ENCODE data around the gene SMOC2. TPM values are rescaled to one million over a fixed set of nuclear protein-coding genes. Genes with fewer than 3 reads are reported as not detected.

SMOC2 gene
- total RNA-seq, 1 experiment from 2014 or later: 0.42 TPM

- no TSS peak for BruUV-seq (replicated peaks)
Observed at GRCh38 chr6:168684906-168685305, 243.9 kb downstream of the SMOC2 start.

More at GRCh38 chr6:168684906-168685305, 243.9 kb downstream of the SMOC2 start:
- ChIA-PET CTCF (no interaction called here), RAD21 (ENCODE audit: low non-redundant PET in 1 of 2, low total read pairs in 2 of 2, uncharacterized antibody in 2 of 2, unreplicated experiment in 2 of 2) (no interaction called here), POLR2A (no interaction called here)
- H3K9me3 ChIP-seq (ENCODE audit: control insufficient read depth in 1 of 2, insufficient read depth in 1 of 2, low read depth in 1 of 2, low read length in 2 of 2): no peaks in the 10 kb centered on the region
- H3K27ac ChIP-seq (ENCODE audit: low read depth, low read length): no peak overlapping the region
- no peaks in the 10 kb centered on the region for H4K20me1 ChIP-seq (ENCODE audit: insufficient read depth)
- TF ChIP-seq YY1 (IDR thresholded peaks at IDR 0.05; ENCODE audit: extremely low read depth, insufficient replicate concordance, low read depth, low read length) (no peak), POLR2AphosphoS5 (IDR thresholded peaks at IDR 0.05; ENCODE audit: low read depth, low read length) (no peak), TCF7L2 (IDR thresholded peaks at IDR 0.05; ENCODE audit: borderline replicate concordance, extremely low read depth, insufficient read depth, insufficient read length) (no peak), RAD21 (IDR thresholded peaks at IDR 0.05; ENCODE audit: low read depth) (no peak), ZBTB33 (IDR thresholded peaks at IDR 0.05; ENCODE audit: extremely low read depth, insufficient replicate concordance, low read length) (no peak), CEBPB (IDR thresholded peaks at IDR 0.05; ENCODE audit: low read depth) (no peak), ZFX (IDR thresholded peaks at IDR 0.05) (no peak), SIN3A (IDR thresholded peaks at IDR 0.05; ENCODE audit: low read depth) (no peak), ZNF274 (IDR thresholded peaks at IDR 0.05; ENCODE audit: low read depth, low read length) (no peak), ELF1 (IDR thresholded peaks at IDR 0.05; ENCODE audit: borderline replicate concordance, low read depth) (no peak), FOSL1 (IDR thresholded peaks at IDR 0.05; ENCODE audit: low read depth) (no peak), CTCF (IDR thresholded peaks at IDR 0.05 in 2 of 3, conservative IDR thresholded peaks at IDR 0.05 in 1 of 3; ENCODE audit: borderline replicate concordance in 1 of 3, insufficient read depth in 1 of 3, low read depth in 2 of 3, low read length in 2 of 3) (no peak), SP1 (IDR thresholded peaks at IDR 0.05; ENCODE audit: low read depth) (no peak), CBX3 (IDR thresholded peaks at IDR 0.05; ENCODE audit: low read depth) (no peak)
- no peak overlapping the region for H3K4me2 ChIP-seq (ENCODE audit: low read length)
- H3K9me2 ChIP-seq (ENCODE audit: insufficient read depth): no peaks in the 10 kb centered on the region
- H3K27me3 ChIP-seq (ENCODE audit: insufficient read depth, low read length): no peaks in the 10 kb centered on the region
- no peak for DNase-seq (ENCODE audit: low read depth, low spot score)
- peaks cover 0 to 15% of the 10 kb centered on the region in 2 experiments; a peak in 1 of 4 replicates for H3K4me1 ChIP-seq (ENCODE audit: control insufficient read depth in 1 of 2, insufficient read depth in 2 of 2, low read length in 2 of 2)
- H3K36me3 ChIP-seq (ENCODE audit: control insufficient read depth in 1 of 2, insufficient read depth in 2 of 2, low read length in 2 of 2): no peaks in the 10 kb centered on the region
- no peak overlapping the region for H3K4me3 ChIP-seq (replicated peaks in 1 of 2; ENCODE audit: low read depth in 1 of 2, low read length in 2 of 2)
- ATAC-seq: no peak
- H3K9ac ChIP-seq (ENCODE audit: low read length): no peak overlapping the region
- no peaks in the 10 kb centered on the region for H3K79me2 ChIP-seq (ENCODE audit: insufficient read depth, low read length)
- no peak overlapping the region for H2AFZ ChIP-seq (ENCODE audit: low read depth, low read length, poor library complexity, severe bottlenecking)
- intact Hi-C loops (cut with micrococcal nuclease): no loop called here
